HEK293T (cell line): ENCODE measurements around the gene PRKAG2.
A peak's percentile ranks its signal among the peaks of the same experiment; 100 is the strongest.

ENCODE experiments used
- CTCF ChIA-PET: fragments of 350-600 bp; formaldehyde crosslinking; extraction: SDS; loops from one replicate; lab custom pipeline; 2021; ENCODE audit warnings: antibody characterized with exemption, inconsistent platforms; lab: Yijun Ruan, JAX
- POLR2A ChIA-PET: fragments of 350-600 bp; formaldehyde crosslinking; extraction: SDS; loops from one replicate; lab custom pipeline; 2020; ENCODE audit warnings: antibody characterized with exemption, inconsistent platforms; lab: Yijun Ruan, JAX
- DNase-seq: peaks from one replicate; pipeline ENCODE4 v3.0.0; 2012; ENCODE audit warnings: mixed read lengths; ENCODE audit errors: extremely low spot score
- ARNT ChIP-seq: fragments of 450-650 bp; IDR thresholded peaks from 2 replicates; pipeline ENCODE4 v1.6.1; 2017; ENCODE audit warnings: mild to moderate bottlenecking
- BHLHE40 ChIP-seq: fragments of 450-650 bp; IDR thresholded peaks from 2 replicates; pipeline ENCODE4 v1.6.1; 2016; ENCODE audit warnings: mild to moderate bottlenecking, moderate library complexity, borderline replicate concordance
- CTBP1 ChIP-seq: fragments of 450-650 bp; IDR thresholded peaks from 2 replicates; pipeline ENCODE4 v1.6.1; 2016; ENCODE audit warnings: borderline replicate concordance
- ELF4 ChIP-seq: fragments of 450-650 bp; IDR thresholded peaks from 2 replicates; pipeline ENCODE4 v1.6.1; 2017; ENCODE audit warnings: antibody characterized with exemption
- FOXA1 ChIP-seq: fragments of 450-650 bp; IDR thresholded peaks from 2 replicates; pipeline ENCODE4 v1.6.1; 2016; ENCODE audit warnings: mild to moderate bottlenecking
- FOXK2 ChIP-seq: fragments of 450-650 bp; IDR thresholded peaks from 2 replicates; pipeline ENCODE4 v1.6.1; 2016; ENCODE audit warnings: mild to moderate bottlenecking
- FOXM1 ChIP-seq: fragments of 450-650 bp; IDR thresholded peaks from 2 replicates; pipeline ENCODE4 v1.6.1; 2017; ENCODE audit warnings: mild to moderate bottlenecking, borderline replicate concordance
- HDGF ChIP-seq: fragments of 450-650 bp; IDR thresholded peaks from 2 replicates; pipeline ENCODE4 v1.6.1; 2017; ENCODE audit warnings: antibody characterized with exemption, borderline replicate concordance
- L3MBTL2 ChIP-seq: fragments of 450-650 bp; conservative IDR thresholded peaks from 2 replicates; pipeline ENCODE4 v1.6.1; 2016; ENCODE audit warnings: mild to moderate bottlenecking
- LEF1 ChIP-seq: fragments of 450-650 bp; IDR thresholded peaks from 2 replicates; pipeline ENCODE4 v1.6.1; 2017; ENCODE audit warnings: mild to moderate bottlenecking, borderline replicate concordance
- NFRKB ChIP-seq: fragments of 450-650 bp; IDR thresholded peaks from 2 replicates; pipeline ENCODE4 v1.6.1; 2016; ENCODE audit warnings: mild to moderate bottlenecking, moderate library complexity
- PKNOX1 ChIP-seq: fragments of 450-650 bp; IDR thresholded peaks from 2 replicates; pipeline ENCODE4 v1.6.1; 2016
- SP1 ChIP-seq: fragments of 450-650 bp; IDR thresholded peaks from 2 replicates; pipeline ENCODE4 v1.6.1; 2017
- SUZ12 ChIP-seq: fragments of 450-650 bp; IDR thresholded peaks from 2 replicates; pipeline ENCODE4 v1.6.1; 2016; ENCODE audit warnings: mild to moderate bottlenecking
- TARDBP ChIP-seq: fragments of 450-650 bp; IDR thresholded peaks from 2 replicates; pipeline ENCODE4 v1.6.1; 2016
- ZNF384 ChIP-seq: fragments of 450-650 bp; IDR thresholded peaks from 2 replicates; pipeline ENCODE4 v1.6.1; 2016

The PRKAG2 gene

GRCh38 chr7:151897951-151898686, 21.2 kb upstream of the PRKAG2 start:
- ChIA-PET POLR2A (interaction anchor here (0.6 to 1.3 kb wide), 3 partner anchors 12 to 30 kb away, joined by 3 to 5 read pairs (median 4); partner anchors contain the start of gene PRKAG2), CTCF (interaction anchor here (0.7 to 1.0 kb wide), 2 partner anchors 10 to 936 kb away, joined by 3 to 4 read pairs; no protein-coding TSS in a partner anchor)
- no peak for TF ChIP-seq BHLHE40
- no peak for TF ChIP-seq TARDBP
- TF ChIP-seq ARNT, result no peak
- TF ChIP-seq LEF1, result no peak
- no peak for TF ChIP-seq PKNOX1
- TF ChIP-seq FOXA1, result no peak
- no peak for TF ChIP-seq FOXM1
- no peak for TF ChIP-seq NFRKB
- no peak for TF ChIP-seq SUZ12
- no peak for TF ChIP-seq HDGF
- TF ChIP-seq FOXK2, result no peak
- TF ChIP-seq CTBP1, result no peak
- TF ChIP-seq ZNF384, result no peak
- TF ChIP-seq ELF4, result no peak
- DNase-seq, result no peak

- DNase-seq, result peak; percentile 76
- POLR2A ChIA-PET, result interaction anchor here (0.6 to 1.3 kb wide), 3 partner anchors 11 to 29 kb away, joined by 3 to 5 read pairs (median 4); partner anchors contain the start of gene PRKAG2
- CTCF ChIA-PET, result interaction anchor here (0.7 to 1.0 kb wide), 3 partner anchors 11 to 937 kb away, joined by 3 to 5 read pairs (median 4); no protein-coding TSS in a partner anchor
- TF ChIP-seq L3MBTL2 (no peak), TARDBP (no peak)
These were observed 20.3 kb upstream of the PRKAG2 start for GRCh38 chr7:151897161-151897731.

GRCh38 chr7:151896486-151896885, 19.6 kb upstream of the PRKAG2 start:
- ChIA-PET CTCF (interaction anchor here (0.7 to 1.1 kb wide), 3 partner anchors 22 to 119 kb away, joined by 3 to 5 read pairs (median 3); no protein-coding TSS in a partner anchor), POLR2A (interaction anchor here (1.3 kb wide), 1 partner anchor 20 kb away, joined by 5 read pairs; the partner anchor contains the start of gene PRKAG2)
- DNase-seq, result no peak
- TF ChIP-seq L3MBTL2 (no peak), PKNOX1 (no peak)

- TF ChIP-seq HDGF (no peak), CTBP1 (no peak), SP1 (no peak), LEF1 (no peak), TARDBP (no peak), BHLHE40 (no peak), FOXA1 (no peak), NFRKB (no peak)
- ChIA-PET CTCF (interaction anchor here (0.7 to 1.1 kb wide), 3 partner anchors 13 to 118 kb away, joined by 3 to 4 read pairs (median 3); no protein-coding TSS in a partner anchor), POLR2A (interaction anchor here (1.0 kb wide), 1 partner anchor 20 kb away, joined by 3 read pairs; no protein-coding TSS in a partner anchor)
- no peak for DNase-seq
These were observed 19.2 kb upstream of the PRKAG2 start for GRCh38 chr7:151896086-151896485.

GRCh38 chr7:151895631-151896031, 18.7 kb upstream of the PRKAG2 start:
- ChIA-PET POLR2A (interaction anchor here (1.0 kb wide), 1 partner anchor 20 kb away, joined by 3 read pairs; no protein-coding TSS in a partner anchor), CTCF (interaction anchor here (0.7 to 1.1 kb wide), 3 partner anchors 12 to 118 kb away, joined by 3 to 4 read pairs (median 3); no protein-coding TSS in a partner anchor)
- no peak for DNase-seq
- TF ChIP-seq TARDBP, result no peak
- TF ChIP-seq SP1, result no peak
- no peak for TF ChIP-seq CTBP1
- TF ChIP-seq ZNF384, result no peak
- TF ChIP-seq HDGF, result no peak
- TF ChIP-seq L3MBTL2, result no peak
- TF ChIP-seq BHLHE40, result no peak
- TF ChIP-seq PKNOX1, result no peak
- no peak for TF ChIP-seq ARNT
- TF ChIP-seq NFRKB, result no peak
- TF ChIP-seq SUZ12, result no peak
- TF ChIP-seq ELF4, result no peak
- TF ChIP-seq LEF1, result no peak
- TF ChIP-seq FOXM1, result no peak
- TF ChIP-seq FOXK2, result no peak
- no peak for TF ChIP-seq FOXA1

- TF ChIP-seq HDGF (no peak), PKNOX1 (no peak), CTBP1 (no peak), SP1 (no peak), FOXK2 (no peak), FOXM1 (no peak), BHLHE40 (no peak), ARNT (no peak), TARDBP (no peak), FOXA1 (no peak), ZNF384 (no peak), ELF4 (no peak), NFRKB (no peak), LEF1 (no peak), L3MBTL2 (no peak; the same call in 1 of the 2 replicates), SUZ12 (no peak)
- ChIA-PET CTCF (interaction anchor here (1.1 kb wide), 1 partner anchor 12 kb away, joined by 4 read pairs; no protein-coding TSS in a partner anchor), POLR2A (interaction anchor here (1.0 kb wide), 1 partner anchor 19 kb away, joined by 3 read pairs; no protein-coding TSS in a partner anchor)
- no peak for DNase-seq
These were observed 18.2 kb upstream of the PRKAG2 start for GRCh38 chr7:151895008-151895630.
